Measurements from ENCODE around the gene XPR1.

- TF ChIP-seq CTCF (IDR thresholded peaks at IDR 0.05) (no peak), POLR2A (IDR thresholded peaks at IDR 0.05) (no peak), EP300 (IDR thresholded peaks at IDR 0.05) (no peak)
Observed at GRCh38 chr1:180603223-180603849, 28.5 kb upstream of the XPR1 start.
